Stimulated activated effector memory CD8-positive, alpha-beta T cell treated with anti-CD3 and anti-CD28 coated beads, Interleukin-12 subunit alpha, Interleukin-12 subunit beta, amount 100 ng/mL, for 72 hours (primary cell): ENCODE data around the gene BAHD1.
A peak's percentile ranks its signal among the peaks of the same experiment; 100 is the strongest.

Experiments
- ATAC-seq: fragments of 150-1000 bp; cut with Tn5 transposase; 2 replicates; pipeline ENCODE4 v1.10.0; 2021
- DNase-seq, 2 donors: peaks; one replicate each; pipeline ENCODE4 v3.0.0; 2021 to 2022; ENCODE audit warnings: low spot score in 2 of 2
- H3K27ac Mint-ChIP-seq: one replicate; pipeline ENCODE4 v1.8.0; 2022; ENCODE audit warnings: mild to moderate bottlenecking, mixed read lengths
- H3K36me3 Mint-ChIP-seq: one replicate; pipeline ENCODE4 v1.8.0; 2022; ENCODE audit warnings: mild to moderate bottlenecking, mixed read lengths
- H3K4me1 Mint-ChIP-seq: one replicate; pipeline ENCODE4 v1.8.0; 2022; ENCODE audit warnings: mixed read lengths
- H3K4me3 Mint-ChIP-seq: one replicate; pipeline ENCODE4 v1.8.0; 2022; ENCODE audit warnings: mild to moderate bottlenecking, mixed read lengths
- H3K9me3 Mint-ChIP-seq: one replicate; pipeline ENCODE4 v1.8.0; 2022; ENCODE audit warnings: mixed read lengths

BAHD1 gene

DNA sequence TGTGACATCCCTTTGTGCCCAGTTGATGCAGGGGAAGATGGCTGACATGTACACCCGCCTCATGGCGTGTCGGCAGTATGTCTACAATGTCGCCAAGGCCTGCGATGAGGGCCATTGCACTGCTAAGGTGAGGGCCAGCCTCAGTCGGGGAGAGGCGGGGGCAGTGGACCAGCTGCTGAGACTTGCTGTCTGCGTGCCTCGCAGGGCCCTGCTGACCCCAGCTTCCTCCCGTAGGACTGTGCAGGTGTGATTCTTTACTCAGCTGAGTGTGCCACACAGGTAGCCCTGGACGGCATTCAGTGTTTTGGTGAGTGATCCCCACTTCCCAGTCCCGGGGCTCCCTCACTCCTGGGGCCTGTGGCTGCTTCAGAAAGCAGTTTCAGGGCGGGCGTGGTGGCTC, 24.7 kb upstream of the BAHD1 start:
- ATAC-seq (no peak), DNase-seq (no peak)
- Mint-ChIP-seq H3K27ac (peak overlapping the region; percentile 19), H3K9me3 (no peaks in the 10 kb centered on the region), H3K4me3 (no peak overlapping the region), H3K36me3 (peaks cover 79% of the 10 kb centered on the region), H3K4me1 (peaks cover 10% of the 10 kb centered on the region)

- peaks cover 58% of the 10 kb centered on the region for H3K36me3 Mint-ChIP-seq
- ATAC-seq (no peak), DNase-seq (no peak)
- no peaks in the 10 kb centered on the region for H3K4me1 Mint-ChIP-seq
- no peak overlapping the region for H3K4me3 Mint-ChIP-seq
- H3K27ac Mint-ChIP-seq = no peak overlapping the region
- no peaks in the 10 kb centered on the region for H3K9me3 Mint-ChIP-seq
Measured at GRCh38 chr15:40418126-40418525, 22.6 kb upstream of the BAHD1 start.

DNA sequence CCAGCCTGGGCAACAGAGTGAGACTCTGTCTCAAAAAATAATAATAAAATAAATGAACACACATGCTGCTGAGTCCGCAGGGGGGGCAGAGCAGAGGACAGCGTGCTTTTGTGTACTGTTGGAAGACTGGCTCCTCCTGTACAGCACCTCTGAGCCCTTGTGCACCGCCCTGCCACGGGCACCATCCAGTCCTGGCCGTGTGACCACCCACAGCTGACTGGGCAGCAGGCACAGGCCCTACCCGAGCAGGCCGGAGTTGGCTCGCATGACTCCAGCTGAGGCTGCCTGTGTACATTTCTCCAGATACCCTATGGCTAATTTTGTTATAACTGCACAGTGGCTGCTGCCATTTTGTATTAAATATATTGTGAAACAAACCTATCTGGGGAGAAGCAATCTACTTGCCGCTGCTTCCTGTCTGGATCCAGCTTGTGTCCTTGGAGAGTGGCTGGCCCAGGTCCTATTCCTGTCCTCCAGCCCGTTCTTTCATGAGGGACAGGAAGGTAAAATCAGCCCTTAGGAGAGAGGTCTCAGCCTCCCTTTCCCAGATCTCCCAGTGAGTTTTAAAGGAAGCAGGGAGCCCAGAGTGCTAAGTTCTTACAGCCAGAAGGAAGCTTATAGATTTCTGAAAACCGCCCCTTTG, 20.6 kb upstream of the BAHD1 start:
- Mint-ChIP-seq H3K27ac (no peak overlapping the region), H3K4me1 (no peaks in the 10 kb centered on the region), H3K4me3 (no peak overlapping the region), H3K36me3 (peaks cover 38% of the 10 kb centered on the region), H3K9me3 (no peaks in the 10 kb centered on the region)
- no peak for ATAC-seq
- no peak for DNase-seq

DNA sequence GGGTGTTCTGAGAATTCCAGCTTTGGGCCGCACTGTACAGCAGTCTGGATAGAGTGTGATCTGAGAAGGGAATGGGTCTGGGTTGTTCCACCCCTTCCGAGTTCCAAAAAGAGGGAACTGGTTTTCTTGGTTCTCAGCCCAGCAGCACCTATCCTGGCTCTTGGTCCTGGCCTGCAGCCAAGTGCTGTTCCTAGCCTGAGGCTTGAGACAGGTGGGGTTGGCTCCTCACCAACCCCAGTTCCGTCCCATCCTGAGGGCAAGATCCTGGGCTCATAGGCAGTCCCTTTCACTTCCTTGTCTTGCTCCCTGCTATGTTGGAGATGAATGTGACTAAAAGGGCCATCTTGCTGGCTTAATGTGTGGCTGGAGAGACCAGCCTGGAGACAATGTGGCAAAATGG, 20.0 kb upstream of the BAHD1 start:
- Mint-ChIP-seq H3K4me3 (no peak overlapping the region), H3K36me3 (peaks cover 32% of the 10 kb centered on the region), H3K9me3 (no peaks in the 10 kb centered on the region), H3K4me1 (no peaks in the 10 kb centered on the region), H3K27ac (no peak overlapping the region)
- DNase-seq (no peak), ATAC-seq (no peak)

GRCh38 chr15:40421246-40422157, 19.3 kb upstream of the BAHD1 start:
- Mint-ChIP-seq H3K4me3 (no peak overlapping the region), H3K36me3 (peaks cover 25% of the 10 kb centered on the region), H3K4me1 (no peaks in the 10 kb centered on the region), H3K27ac (no peak overlapping the region), H3K9me3 (no peaks in the 10 kb centered on the region)
- ATAC-seq (peak; percentile 97), DNase-seq (peak; percentile 75 to 91)

DNA sequence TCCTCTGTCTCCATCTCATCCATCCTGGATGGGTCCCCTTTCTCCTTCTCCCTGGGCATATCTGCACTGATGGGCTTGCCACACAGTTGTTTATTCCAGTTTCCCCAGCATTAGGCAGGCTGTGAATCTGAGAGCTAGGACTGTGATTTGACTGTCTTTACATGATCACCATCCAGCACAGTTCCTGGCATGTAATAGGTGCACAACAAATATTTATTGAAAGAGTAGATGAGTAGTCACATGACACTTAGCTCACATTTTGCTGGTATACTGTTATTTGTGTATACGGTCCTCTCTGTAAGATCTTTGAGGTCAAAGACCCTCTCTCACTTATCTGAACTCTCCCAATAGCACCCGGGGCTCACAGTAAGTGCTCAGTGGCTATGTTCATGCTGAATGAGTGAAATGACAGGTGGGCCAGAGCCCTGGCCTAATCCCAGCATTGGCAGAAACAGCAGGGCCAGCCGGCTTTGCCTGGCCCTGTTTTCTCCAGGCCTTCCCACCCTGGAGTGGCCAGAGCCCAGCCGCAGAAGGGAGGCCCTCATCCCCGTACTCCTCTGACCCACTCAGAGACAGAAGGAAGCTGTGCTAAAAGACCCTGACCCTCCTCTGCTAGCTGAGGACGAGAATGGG, 16.2 kb upstream of the BAHD1 start:
- Mint-ChIP-seq H3K4me3 (no peak overlapping the region), H3K36me3 (no peaks in the 10 kb centered on the region), H3K9me3 (no peaks in the 10 kb centered on the region), H3K27ac (peak overlapping the region; percentile 10), H3K4me1 (no peaks in the 10 kb centered on the region)
- ATAC-seq (no peak), DNase-seq (no peak)

DNA sequence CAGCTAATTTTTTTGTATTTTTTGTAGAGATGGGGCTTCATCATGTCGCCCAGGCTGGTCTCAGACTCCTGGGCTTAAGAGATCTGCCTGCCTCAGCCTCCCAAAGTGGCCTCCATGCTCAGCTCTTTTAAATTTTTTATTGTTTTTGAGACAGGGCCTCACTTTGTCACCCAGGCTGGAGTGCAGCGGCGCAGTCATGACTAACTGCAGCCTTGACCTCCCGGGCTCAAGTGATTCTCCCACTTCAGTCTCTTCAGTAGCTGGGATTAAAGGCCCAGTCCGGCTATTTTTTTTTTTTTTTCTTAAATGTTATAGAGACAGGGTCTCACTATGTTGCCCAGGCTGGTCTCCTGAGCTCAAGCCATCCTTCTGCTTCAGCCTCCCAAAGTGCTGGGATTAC, 15.1 kb upstream of the BAHD1 start:
- Mint-ChIP-seq H3K36me3 (no peaks in the 10 kb centered on the region), H3K27ac (no peak overlapping the region), H3K4me3 (no peak overlapping the region), H3K9me3 (no peaks in the 10 kb centered on the region), H3K4me1 (no peaks in the 10 kb centered on the region)
- ATAC-seq (no peak), DNase-seq (no peak)

- no peak for ATAC-seq
- no peak for DNase-seq
- H3K9me3 Mint-ChIP-seq = no peaks in the 10 kb centered on the region
- H3K27ac Mint-ChIP-seq = no peak overlapping the region
- H3K4me3 Mint-ChIP-seq = no peak overlapping the region
- no peaks in the 10 kb centered on the region for H3K36me3 Mint-ChIP-seq
- no peaks in the 10 kb centered on the region for H3K4me1 Mint-ChIP-seq
Measured at GRCh38 chr15:40427188-40427587, 13.6 kb upstream of the BAHD1 start.

- DNase-seq (no peak), ATAC-seq (no peak)
- no peak overlapping the region for H3K27ac Mint-ChIP-seq
- no peaks in the 10 kb centered on the region for H3K9me3 Mint-ChIP-seq
- H3K36me3 Mint-ChIP-seq = no peaks in the 10 kb centered on the region
- no peaks in the 10 kb centered on the region for H3K4me1 Mint-ChIP-seq
- no peak overlapping the region for H3K4me3 Mint-ChIP-seq
Measured at GRCh38 chr15:40428185-40428584, 12.6 kb upstream of the BAHD1 start.

GRCh38 chr15:40429068-40429710, 11.6 kb upstream of the BAHD1 start:
- Mint-ChIP-seq H3K4me1 (no peaks in the 10 kb centered on the region), H3K27ac (peak overlapping the region; percentile 0), H3K9me3 (no peaks in the 10 kb centered on the region), H3K36me3 (no peaks in the 10 kb centered on the region), H3K4me3 (no peak overlapping the region)
- no peak for ATAC-seq
- no peak for DNase-seq

DNA sequence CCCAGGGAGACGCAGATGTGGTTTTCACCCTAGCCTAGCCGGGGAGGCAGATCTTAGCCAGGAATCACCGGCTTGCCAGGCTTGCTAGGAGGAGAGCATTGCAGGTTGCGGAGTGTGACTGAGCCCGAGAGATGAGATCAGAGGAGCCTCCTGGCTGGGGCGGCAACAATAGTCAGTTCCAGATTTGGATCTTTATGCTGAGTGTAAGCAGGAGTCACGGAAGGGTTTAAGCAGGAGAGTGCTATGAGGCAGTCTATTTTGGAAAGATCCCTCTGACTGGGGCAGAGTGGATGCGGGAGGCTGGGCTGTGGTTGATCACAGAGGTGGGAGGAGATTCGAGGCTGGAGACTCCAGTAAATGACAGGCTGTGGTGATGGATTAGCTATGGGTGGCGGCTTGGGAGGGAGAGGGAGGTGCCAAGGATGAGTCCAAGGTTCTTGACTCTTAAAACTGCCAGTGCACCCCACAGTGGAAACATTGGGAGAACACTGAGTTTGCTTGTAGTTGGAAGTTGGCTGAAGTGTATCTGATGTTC, 10.4 kb upstream of the BAHD1 start:
- Mint-ChIP-seq H3K27ac (peak overlapping the region; percentile 0), H3K4me3 (no peak overlapping the region), H3K36me3 (no peaks in the 10 kb centered on the region), H3K9me3 (no peaks in the 10 kb centered on the region), H3K4me1 (peaks cover 5% of the 10 kb centered on the region)
- ATAC-seq (no peak), DNase-seq (no peak)

DNA sequence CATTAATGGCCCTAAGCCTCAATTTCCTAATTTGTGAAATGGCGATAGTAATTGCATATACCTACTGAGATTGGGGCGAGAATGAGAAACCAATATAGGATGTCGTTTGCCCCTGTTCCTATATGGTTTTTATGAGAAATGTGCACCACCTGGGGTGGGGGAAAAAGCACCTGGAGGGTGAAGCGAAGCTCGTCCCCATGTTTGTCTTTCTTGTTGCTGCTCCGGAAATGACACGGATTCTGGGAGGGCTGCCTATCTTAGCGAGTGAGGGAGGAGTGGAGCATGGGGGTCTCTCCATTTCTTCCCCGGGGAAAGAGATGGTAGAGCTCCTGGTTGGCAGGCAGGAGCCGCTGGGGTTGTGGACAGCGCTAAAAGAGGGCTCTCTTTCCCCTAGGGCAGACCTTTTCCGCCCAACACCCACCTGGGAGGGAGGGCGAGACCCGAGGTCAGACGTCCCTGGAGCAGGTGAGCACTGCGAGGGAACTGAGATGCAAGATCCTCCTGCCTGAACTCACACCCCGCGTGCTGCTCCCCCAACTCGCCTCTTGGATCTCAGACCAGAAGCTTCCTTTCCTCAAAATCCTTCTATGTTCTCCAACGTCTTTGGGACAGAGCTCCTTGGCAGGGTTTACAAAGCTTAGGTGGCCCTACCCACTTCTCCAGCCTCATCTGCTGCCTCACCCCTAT, 5.6 kb upstream of the BAHD1 start:
- peak overlapping the region; percentile 26 for H3K27ac Mint-ChIP-seq

DNA sequence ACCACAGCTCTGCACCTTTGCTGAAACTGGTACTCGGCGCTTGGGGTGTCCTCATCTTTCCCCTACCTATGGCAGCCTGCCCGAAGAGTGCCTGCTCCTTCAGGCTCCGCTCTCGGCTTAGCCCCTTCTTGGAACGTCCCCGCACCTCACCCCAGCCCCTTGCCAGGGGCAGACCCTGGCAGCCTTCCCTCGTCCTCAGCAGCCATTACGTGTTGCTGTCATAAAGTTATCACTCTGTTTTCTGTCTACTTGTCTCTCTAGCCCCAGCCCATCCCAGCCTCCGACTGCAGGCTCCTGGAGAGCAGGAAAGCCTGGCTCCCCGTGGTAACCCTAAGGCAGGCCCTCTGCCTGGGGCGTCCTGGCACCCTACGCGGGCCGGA, 5.1 kb upstream of the BAHD1 start:
- peak overlapping the region; percentile 26 for H3K27ac Mint-ChIP-seq
- H3K9me3 Mint-ChIP-seq = no peaks in the 10 kb centered on the region
- H3K36me3 Mint-ChIP-seq = peaks cover 7% of the 10 kb centered on the region
- H3K4me1 Mint-ChIP-seq = peaks cover 52% of the 10 kb centered on the region
- peak overlapping the region; percentile 72 for H3K4me3 Mint-ChIP-seq
- no peak for DNase-seq
- no peak for ATAC-seq

More for the DNA sequence above, 5.6 kb upstream of the BAHD1 start:
- H3K36me3 Mint-ChIP-seq = peaks cover 5% of the 10 kb centered on the region
- peak overlapping the region; percentile 72 for H3K4me3 Mint-ChIP-seq
- H3K4me1 Mint-ChIP-seq = peaks cover 50% of the 10 kb centered on the region
- no peaks in the 10 kb centered on the region for H3K9me3 Mint-ChIP-seq
- no peak for DNase-seq
- ATAC-seq = no peak

DNA sequence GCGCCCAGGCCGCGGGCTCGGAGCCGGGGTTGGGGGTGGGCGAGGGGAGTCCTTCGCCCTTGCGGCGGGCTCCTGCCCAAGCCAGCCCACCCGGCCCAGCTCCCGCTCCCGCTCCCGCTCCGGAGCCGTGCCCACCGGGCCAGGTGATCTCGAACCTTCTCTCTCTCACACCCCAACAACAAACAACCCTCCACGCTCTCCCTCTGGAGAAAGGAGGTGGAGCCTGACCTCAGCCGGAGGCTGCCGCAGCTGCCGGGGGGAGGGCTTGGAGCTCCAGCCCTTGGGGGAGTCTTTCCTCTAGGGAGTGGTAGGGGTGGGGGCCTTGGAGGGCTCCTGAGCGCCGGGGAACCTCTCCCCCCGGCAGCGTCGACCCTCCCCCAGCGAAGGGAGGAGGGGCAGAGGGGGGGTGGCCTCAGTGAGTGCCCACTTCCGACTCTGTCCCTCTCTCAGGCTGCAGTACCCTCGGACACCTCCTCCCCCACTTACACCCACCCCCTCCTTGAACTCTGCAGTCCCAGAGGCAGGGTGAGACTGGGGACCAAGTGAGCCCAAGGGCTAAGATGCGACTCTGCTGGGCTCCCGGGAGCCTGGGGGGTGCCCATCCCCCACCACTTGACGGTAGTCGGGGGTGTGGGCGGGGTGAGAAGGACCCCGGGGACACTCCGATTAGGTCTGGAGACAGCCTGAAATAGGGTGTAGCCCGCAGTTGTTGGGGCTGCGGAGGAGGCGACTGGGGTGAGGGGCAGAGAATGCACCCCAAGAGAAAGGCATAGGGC, 4.4 kb upstream of the BAHD1 start:
- peaks cover 7% of the 10 kb centered on the region for H3K36me3 Mint-ChIP-seq
- no peak for DNase-seq
- H3K4me1 Mint-ChIP-seq = peaks cover 52% of the 10 kb centered on the region
- H3K9me3 Mint-ChIP-seq = no peaks in the 10 kb centered on the region
- ATAC-seq = no peak
- peak overlapping the region; percentile 72 for H3K4me3 Mint-ChIP-seq
- H3K27ac Mint-ChIP-seq = peak overlapping the region; percentile 26
